A549 (cell line): ENCODE results near the gene MYOT. TPM values are rescaled to one million over a fixed set of nuclear protein-coding genes. Genes with fewer than 3 reads are reported as not detected.

Source experiments
- ATAC-seq, 2 experiments: fragments of 200-7000 bp in 1 of 2; fragments of >200 bp in 1 of 2; cut with Nextera tagmentation in 1 of 2; cut with Tn5 transposase in 1 of 2; 3 replicates each; pipeline versions ENCODE4 v1.8.0 to v1.9.1; 2018 to 2020; ENCODE audit warnings: mild to moderate bottlenecking in 1 of 2, moderate library complexity in 1 of 2
- CTCF ChIA-PET: fragments of 300-600 bp; sonication (Branson Sonifier 250); formaldehyde crosslinking; extraction: SDS; loops from one replicate; lab custom pipeline; 2021; ENCODE audit warnings: antibody characterized with exemption, inconsistent platforms; lab: Yijun Ruan, JAX
- POLR2A ChIA-PET: fragments of 350-600 bp; formaldehyde crosslinking; extraction: SDS; loops from one replicate; lab custom pipeline; 2021; ENCODE audit warnings: antibody characterized with exemption, inconsistent platforms; lab: Yijun Ruan, JAX
- DNase-seq, 2 experiments: peaks; one replicate each; pipeline versions ENCODE4 v3.0.0 to v3.0.0-alpha.2; 2011 to 2016; ENCODE audit warnings: low read depth in 1 of 2, low spot score in 1 of 2
- FAIRE-seq: peaks from 2 replicates; lab custom pipeline; 2011; peaks lifted over from hg19 to GRCh38; lab: Jason Lieb, UNC
- H3K27ac ChIP-seq, 2 experiments: fragments of >200 bp; sonication (Bioruptor Twin); formaldehyde crosslinking; 3 replicates each; pipeline ENCODE4 v1.5.1; 2016 to 2017
- H3K4me1 ChIP-seq: fragments of >200 bp; sonication (Bioruptor Twin); formaldehyde crosslinking; 3 replicates; pipeline ENCODE4 v1.6.1; 2016
- H3K4me2 ChIP-seq: fragments of >200 bp; sonication (Bioruptor Twin); formaldehyde crosslinking; 3 replicates; pipeline ENCODE4 v1.6.1; 2016
- H3K4me3 ChIP-seq: fragments of >200 bp; sonication (Bioruptor Twin); formaldehyde crosslinking; 3 replicates; pipeline ENCODE4 v1.5.1; 2016
- H3K9me3 ChIP-seq: fragments of >200 bp; sonication (Bioruptor Twin); formaldehyde crosslinking; 3 replicates; pipeline ENCODE4 v1.6.1; 2016
- BHLHE40 ChIP-seq: IDR thresholded peaks from 2 replicates; pipeline ENCODE4 v1.6.1; 2012; ENCODE audit warnings: low read depth, low read length, inconsistent platforms
- CEBPB ChIP-seq, 2 experiments: fragments of >200 bp in 1 of 2; sonication (Bioruptor Twin) in 1 of 2; formaldehyde crosslinking in 1 of 2; IDR thresholded peaks; 2 replicates each; pipeline ENCODE4 v1.6.1; 2012 to 2016
- CHD4 ChIP-seq: fragments of 200-600 bp; sonication (generic); IDR thresholded peaks from 2 replicates; pipeline ENCODE4 v1.6.1; 2016; ENCODE audit warnings: antibody characterized with exemption, mild to moderate bottlenecking, borderline replicate concordance
- EHF ChIP-seq: fragments of 250-450 bp; sonication (Bioruptor Pico); IDR thresholded peaks from 2 replicates; pipeline ENCODE4 v1.5.0; 2020; ENCODE audit warnings: mild to moderate bottlenecking
- EHMT2 ChIP-seq: fragments of 200-600 bp; sonication (generic); IDR thresholded peaks from 2 replicates; pipeline ENCODE4 v1.6.1; 2016; ENCODE audit warnings: antibody characterized with exemption, low read depth, mild to moderate bottlenecking, moderate library complexity
- FOSB ChIP-seq: fragments of 250-450 bp; sonication (Bioruptor Pico); IDR thresholded peaks from 2 replicates; pipeline ENCODE4 v1.5.0; 2020; ENCODE audit warnings: mild to moderate bottlenecking, moderate library complexity
- FOSL2 ChIP-seq, 2 experiments: fragments of 450-650 bp in 1 of 2; fragments of >200 bp in 1 of 2; sonication (Bioruptor Twin) in 1 of 2; formaldehyde crosslinking; IDR thresholded peaks; 2 replicates each; pipeline versions ENCODE4 v1.5.0 to v1.6.1; 2016 to 2020; ENCODE audit warnings: mild to moderate bottlenecking in 1 of 2, moderate library complexity in 1 of 2
- FOXS1 ChIP-seq: fragments of 250-450 bp; sonication (Bioruptor Pico); IDR thresholded peaks from 2 replicates; pipeline ENCODE4 v1.5.0; 2020; ENCODE audit warnings: mild to moderate bottlenecking, moderate library complexity
- GATA3 ChIP-seq: IDR thresholded peaks from 2 replicates; pipeline ENCODE4 v1.6.1; 2012; ENCODE audit warnings: borderline replicate concordance
- HOXB13 ChIP-seq: fragments of 250-450 bp; sonication (Bioruptor Pico); IDR thresholded peaks from 2 replicates; pipeline ENCODE4 v1.5.0; 2020; ENCODE audit warnings: low read depth, mild to moderate bottlenecking, moderate library complexity
- JUN ChIP-seq, 2 experiments: fragments of >200 bp; sonication (Bioruptor Twin); formaldehyde crosslinking; IDR thresholded peaks; 2 replicates in 1 of 2; 3 replicates in 1 of 2; pipeline ENCODE4 v1.6.1; 2016 to 2017
- JUNB ChIP-seq: fragments of >200 bp; sonication (Bioruptor Twin); formaldehyde crosslinking; IDR thresholded peaks from 2 replicates; pipeline ENCODE4 v1.6.1; 2016
- KDM5A ChIP-seq: fragments of 200-600 bp; sonication (generic); IDR thresholded peaks from 2 replicates; pipeline ENCODE4 v1.6.1; 2016; ENCODE audit warnings: antibody characterized with exemption, mild to moderate bottlenecking
- MAFK ChIP-seq: fragments of 450-650 bp; IDR thresholded peaks from 2 replicates; pipeline ENCODE4 v1.6.1; 2014; ENCODE audit not compliant: partially characterized antibody
- MAZ ChIP-seq: fragments of 150-350 bp; IDR thresholded peaks from 2 replicates; pipeline ENCODE4 v1.6.1; 2014; ENCODE audit warnings: antibody characterized with exemption, low read depth, low read length, borderline replicate concordance
- NPAS2 ChIP-seq: fragments of 250-450 bp; sonication (Bioruptor Pico); IDR thresholded peaks from 2 replicates; pipeline ENCODE4 v1.8.0; 2022; ENCODE audit warnings: mild to moderate bottlenecking, moderate library complexity, borderline replicate concordance
- POLR2AphosphoS2 ChIP-seq: conservative IDR thresholded peaks from 2 replicates; pipeline ENCODE4 v1.6.1; 2012; ENCODE audit warnings: low read length, improper control_type of control experiment, inconsistent platforms
- RARB ChIP-seq: fragments of 250-450 bp; sonication (Bioruptor Pico); IDR thresholded peaks from 2 replicates; pipeline ENCODE4 v1.8.0; 2021; ENCODE audit warnings: mild to moderate bottlenecking, moderate library complexity
- RCOR1 ChIP-seq: fragments of 150-350 bp; IDR thresholded peaks from 2 replicates; pipeline ENCODE4 v1.6.1; 2014; ENCODE audit warnings: antibody characterized with exemption, low read length, low read depth
- SMC3 ChIP-seq: fragments of >200 bp; sonication (Bioruptor Twin); formaldehyde crosslinking; IDR thresholded peaks from 3 replicates; pipeline ENCODE4 v1.6.1; 2018; ENCODE audit warnings: inconsistent platforms
- TFCP2L1 ChIP-seq: fragments of 250-450 bp; sonication (Bioruptor Pico); IDR thresholded peaks from 2 replicates; pipeline ENCODE4 v1.5.0; 2021; ENCODE audit warnings: mild to moderate bottlenecking
- ZFP36 ChIP-seq: fragments of 450-650 bp; IDR thresholded peaks from 2 replicates; pipeline ENCODE4 v1.6.1; 2014; ENCODE audit warnings: borderline replicate concordance; ENCODE audit not compliant: partially characterized antibody
- ZNF302 ChIP-seq: fragments of 250-450 bp; sonication (Bioruptor Pico); IDR thresholded peaks from 2 replicates; pipeline ENCODE4 v1.9.0; 2021; ENCODE audit warnings: inconsistent platforms, mild to moderate bottlenecking, moderate library complexity
- whole genome bisulfite sequencing: methylation state at CpG from one replicate; pipeline ENCODE4 v1.1.6; 2017; ENCODE audit errors: missing lambda C conversion rate; 5-methylcytosine and 5-hydroxymethylcytosine counted together
- polyA plus RNA-seq, 4 experiments: library from polyadenylated mRNA; depleted of rRNA in 3 of 4; stranded (reverse); fragments of >200 nt; fragmentation: RNase III in 1 of 4; extraction: RNeasy Plus Mini Kit Qiagen cat#74134 plus additional on column Dnase treatment in 1 of 4; gene quantifications; 2 replicates in 3 of 4; 3 replicates in 1 of 4; pipeline ENCODE4 v1.2.3, GENCODE V29; 2011 to 2017
- TF ChIP-seq, protein P1 (sequence below): fragments of >200 bp; sonication (Bioruptor Twin); formaldehyde crosslinking; IDR thresholded peaks from 3 replicates; pipeline ENCODE4 v1.6.1; 2016
- TF ChIP-seq, protein P2 (sequence below): fragments of 250-450 bp; sonication (Bioruptor Pico); IDR thresholded peaks from 2 replicates; pipeline ENCODE4 v1.5.0; 2020; ENCODE audit warnings: low read depth, mild to moderate bottlenecking, moderate library complexity
- TF ChIP-seq, protein P3 (sequence below): IDR thresholded peaks from 2 replicates; pipeline ENCODE4 v1.6.1; 2012

The MYOT gene
- polyA plus RNA-seq, 2 of the 4 experiments (the other 2 are of a cell fraction): 0.08 TPM; not detected in 1

DNA sequence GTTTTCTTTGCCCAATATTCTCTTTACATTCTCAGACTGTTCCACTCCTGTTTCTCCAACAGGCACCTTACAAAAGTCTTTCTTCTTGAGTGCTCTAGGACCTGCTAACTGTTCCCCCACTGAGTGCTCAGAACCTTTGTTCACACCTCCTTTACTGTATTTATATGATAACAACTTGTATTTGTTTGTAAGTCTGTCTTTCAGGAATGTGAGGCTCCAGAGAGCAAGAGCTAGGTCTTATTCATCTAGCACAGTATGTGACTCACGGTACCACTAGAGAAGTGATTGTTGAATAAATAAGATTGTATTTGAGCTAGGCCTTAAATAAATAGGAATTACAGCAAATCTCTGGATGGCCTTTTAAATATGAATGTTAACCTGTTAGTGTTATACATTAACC is 42.5 kb upstream of the MYOT start:
- peaks cover 18% of the 10 kb centered on the region for H3K4me1 ChIP-seq
- peak; percentile 57 to 84; a peak in 4 of 6 replicates for ATAC-seq
- TF ChIP-seq, protein P1, sequence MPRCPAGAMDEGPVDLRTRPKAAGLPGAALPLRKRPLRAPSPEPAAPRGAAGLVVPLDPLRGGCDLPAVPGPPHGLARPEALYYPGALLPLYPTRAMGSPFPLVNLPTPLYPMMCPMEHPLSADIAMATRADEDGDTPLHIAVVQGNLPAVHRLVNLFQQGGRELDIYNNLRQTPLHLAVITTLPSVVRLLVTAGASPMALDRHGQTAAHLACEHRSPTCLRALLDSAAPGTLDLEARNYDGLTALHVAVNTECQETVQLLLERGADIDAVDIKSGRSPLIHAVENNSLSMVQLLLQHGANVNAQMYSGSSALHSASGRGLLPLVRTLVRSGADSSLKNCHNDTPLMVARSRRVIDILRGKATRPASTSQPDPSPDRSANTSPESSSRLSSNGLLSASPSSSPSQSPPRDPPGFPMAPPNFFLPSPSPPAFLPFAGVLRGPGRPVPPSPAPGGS: 0 out of 3 replicates have a peak, but pooled peaks have one; percentile 30
- no peak for TF ChIP-seq JUN (IDR thresholded peaks at IDR 0.05)
- no peak for TF ChIP-seq CEBPB (IDR thresholded peaks at IDR 0.05)
- TF ChIP-seq TFCP2L1 (CRISPR knock-in tag): no peak
- 0 out of 2 replicates have a peak, but pooled peaks have one; percentile 36 for TF ChIP-seq FOSL2 (IDR thresholded peaks at IDR 0.05)
- peak; percentile 65 for TF ChIP-seq FOSL2 (CRISPR knock-in tag; IDR thresholded peaks at IDR 0.05)
- TF ChIP-seq, protein P2, sequence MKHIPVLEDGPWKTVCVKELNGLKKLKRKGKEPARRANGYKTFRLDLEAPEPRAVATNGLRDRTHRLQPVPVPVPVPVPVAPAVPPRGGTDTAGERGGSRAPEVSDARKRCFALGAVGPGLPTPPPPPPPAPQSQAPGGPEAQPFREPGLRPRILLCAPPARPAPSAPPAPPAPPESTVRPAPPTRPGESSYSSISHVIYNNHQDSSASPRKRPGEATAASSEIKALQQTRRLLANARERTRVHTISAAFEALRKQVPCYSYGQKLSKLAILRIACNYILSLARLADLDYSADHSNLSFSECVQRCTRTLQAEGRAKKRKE (CRISPR knock-in tag): no peak
- no peak for TF ChIP-seq RCOR1
- TF ChIP-seq, protein P3, sequence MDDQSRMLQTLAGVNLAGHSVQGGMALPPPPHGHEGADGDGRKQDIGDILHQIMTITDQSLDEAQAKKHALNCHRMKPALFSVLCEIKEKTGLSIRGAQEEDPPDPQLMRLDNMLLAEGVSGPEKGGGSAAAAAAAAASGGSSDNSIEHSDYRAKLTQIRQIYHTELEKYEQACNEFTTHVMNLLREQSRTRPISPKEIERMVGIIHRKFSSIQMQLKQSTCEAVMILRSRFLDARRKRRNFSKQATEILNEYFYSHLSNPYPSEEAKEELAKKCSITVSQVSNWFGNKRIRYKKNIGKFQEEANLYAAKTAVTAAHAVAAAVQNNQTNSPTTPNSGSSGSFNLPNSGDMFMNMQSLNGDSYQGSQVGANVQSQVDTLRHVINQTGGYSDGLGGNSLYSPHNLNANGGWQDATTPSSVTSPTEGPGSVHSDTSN: no peak
- peak; percentile 63 for TF ChIP-seq JUNB
- no peak for TF ChIP-seq EHMT2
- peak; percentile 82 for TF ChIP-seq GATA3
- TF ChIP-seq FOSB (CRISPR knock-in tag): no peak
- TF ChIP-seq SMC3: no peak
- TF ChIP-seq, all 56 proteins: peak for 4
- POLR2A ChIA-PET: no interaction called here
- 3% methylated on average over 1 of the region's 1 CpG for WGBS
- CTCF ChIA-PET: interaction anchor here (0.9 to 8.8 kb wide), 6 partner anchors 12 to 195 kb away, joined by 3 to 129 read pairs (median 4); no protein-coding TSS in a partner anchor
- peak overlapping the region; percentile 55 for H3K4me2 ChIP-seq
- FAIRE-seq: peak; percentile 86
- no peak overlapping the region for H3K4me3 ChIP-seq
- no peaks in the 10 kb centered on the region; the same call in 2 of the 3 replicates for H3K9me3 ChIP-seq
- peak in 1 of 2 experiments; percentile 77 for DNase-seq
- H3K27ac ChIP-seq: peak overlapping the region; percentile 34 to 54; a peak in 5 of 6 replicates

DNA sequence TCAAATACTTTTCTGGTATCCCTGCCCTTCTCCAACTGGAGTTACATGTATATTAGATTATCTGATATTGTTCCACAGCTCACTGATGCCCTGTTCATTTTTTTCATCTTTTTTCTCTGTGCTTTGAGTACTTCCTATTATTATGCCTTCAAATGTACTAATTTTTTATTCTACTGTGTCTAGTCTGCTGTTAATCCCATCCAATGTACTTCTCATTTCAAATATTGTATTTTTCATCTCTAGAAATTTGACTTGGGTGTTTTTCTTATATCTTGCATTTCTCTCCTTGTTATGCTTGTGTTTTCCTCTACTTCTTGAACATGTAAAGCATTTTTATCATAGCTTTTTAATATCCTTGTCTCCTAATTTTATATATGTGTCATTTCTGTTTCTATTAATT is 41.6 kb upstream of the MYOT start:
- Histone ChIP-seq H3K4me3 (no peak overlapping the region), H3K4me1 (peaks cover 18% of the 10 kb centered on the region)
- no peak for FAIRE-seq
- no peak for DNase-seq
- POLR2A ChIA-PET: no interaction called here
- CTCF ChIA-PET: interaction anchor here (0.9 to 8.8 kb wide), 5 partner anchors 11 to 166 kb away, joined by 3 to 129 read pairs (median 4); no protein-coding TSS in a partner anchor
- no peak for ATAC-seq
- TF ChIP-seq TFCP2L1 (CRISPR knock-in tag) (no peak), NPAS2 (no peak), ZNF302 (CRISPR knock-in tag) (no peak), KDM5A (no peak), CHD4 (no peak), RARB (no peak), CEBPB (IDR thresholded peaks at IDR 0.05) (no peak), FOXS1 (no peak), FOSL2 (IDR thresholded peaks at IDR 0.05) (no peak), FOSL2 (CRISPR knock-in tag; IDR thresholded peaks at IDR 0.05) (no peak), MAZ (no peak), POLR2AphosphoS2 (no peak), BHLHE40 (no peak), HOXB13 (CRISPR knock-in tag) (no peak), ZFP36 (no peak), EHF (CRISPR knock-in tag) (no peak), MAFK (no peak)
- TF ChIP-seq, all 56 proteins: peak for 0
- peak overlapping the region; percentile 34 to 54; a peak in 4 of 6 replicates for H3K27ac ChIP-seq
- no peaks in the 10 kb centered on the region; the same call in 2 of the 3 replicates for H3K9me3 ChIP-seq
- H3K4me2 ChIP-seq: peak overlapping the region; percentile 55; the same call in 1 of the 3 replicates
